OCI-LY7 (cell line): ENCODE results near the gene ZSCAN32. TPM values are rescaled to one million over a fixed set of nuclear protein-coding genes. Genes with fewer than 3 reads are reported as not detected.

Experiments used
- Bru-seq: library from RNA; stranded (reverse); fragments of 400-500 nt; gene quantifications from one replicate; lab custom pipeline; 2021; lab: Mats Ljungman, UMichigan
- BruChase-seq, 2 experiments: library from RNA; stranded (reverse); fragments of 400-500 nt; gene quantifications; one replicate each; lab custom pipeline; 2021; lab: Mats Ljungman, UMichigan
- BruUV-seq: library from RNA; stranded (reverse); fragments of 400-500 nt; replicated peaks from 2 replicates; lab custom pipeline; 2021; lab: Mats Ljungman, UMichigan
- CTCF ChIA-PET: fragments of 300-600 bp; sonication (Branson Sonifier 250); formaldehyde crosslinking; loops from one replicate; lab custom pipeline; 2022; ENCODE audit warnings: antibody characterized with exemption; ENCODE audit not compliant: unreplicated experiment; lab: Charles Lee
- POLR2A ChIA-PET: fragments of 300-600 bp; sonication (Branson Sonifier 250); formaldehyde crosslinking; loops from one replicate; lab custom pipeline; 2022; ENCODE audit warnings: antibody characterized with exemption; lab: Charles Lee
- DNase-seq: peaks from one replicate; pipeline ENCODE4 v3.0.0-alpha.2; 2015; ENCODE audit warnings: low spot score
- H2AFZ ChIP-seq: fragments of 200-600 bp; sonication (generic), shearing (Covaris generic); 2 replicates; pipeline ENCODE4 v1.6.1; 2014; ENCODE audit warnings: mild to moderate bottlenecking, antibody characterized with exemption, low read length, moderate library complexity
- H3K27ac ChIP-seq: fragments of 200-600 bp; sonication (generic); 2 replicates; pipeline ENCODE4 v1.5.1; 2014; ENCODE audit warnings: mixed run types, low read depth, mild to moderate bottlenecking, moderate library complexity, low read length, inconsistent platforms; ENCODE audit not compliant: poor library complexity, severe bottlenecking
- H3K36me3 ChIP-seq: fragments of 200-600 bp; sonication (generic); 2 replicates; pipeline ENCODE4 v1.6.1; 2014; ENCODE audit warnings: mild to moderate bottlenecking, antibody characterized with exemption, low read length, moderate library complexity, mixed read lengths; ENCODE audit not compliant: insufficient read depth
- H3K4me1 ChIP-seq: fragments of 200-600 bp; sonication (generic); 2 replicates; pipeline ENCODE4 v1.5.1; 2014; ENCODE audit warnings: mild to moderate bottlenecking, low read length; ENCODE audit not compliant: insufficient read depth, poor library complexity, severe bottlenecking
- H3K4me2 ChIP-seq: fragments of 200-600 bp; sonication (generic); 2 replicates; pipeline ENCODE4 v1.6.1; 2014; ENCODE audit warnings: mild to moderate bottlenecking, low read length
- H3K4me3 ChIP-seq: fragments of 200-600 bp; sonication (generic); 2 replicates; pipeline ENCODE4 v1.5.1; 2014; ENCODE audit warnings: mild to moderate bottlenecking, low read depth, low read length; ENCODE audit not compliant: poor library complexity, severe bottlenecking
- H3K79me2 ChIP-seq: fragments of 200-600 bp; sonication (generic); 2 replicates; pipeline ENCODE4 v1.6.1; 2016; ENCODE audit warnings: low read depth, mild to moderate bottlenecking, low read length, moderate library complexity, mixed read lengths; ENCODE audit not compliant: insufficient read depth
- H3K9me2 ChIP-seq: fragments of 200-600 bp; sonication (generic); 2 replicates; pipeline ENCODE4 v1.6.1; 2016; ENCODE audit warnings: mild to moderate bottlenecking, low read length, mixed read lengths; ENCODE audit not compliant: insufficient read depth
- H3K9me3 ChIP-seq: fragments of 200-600 bp; sonication (generic); 2 replicates; pipeline ENCODE4 v1.6.1; 2014; ENCODE audit warnings: mild to moderate bottlenecking, mixed run types, low read length, mixed read lengths
- H4K20me1 ChIP-seq: fragments of 200-600 bp; sonication (generic); 2 replicates; pipeline ENCODE4 v1.6.1; 2014; ENCODE audit warnings: mild to moderate bottlenecking, antibody characterized with exemption, low read length, moderate library complexity, mixed read lengths; ENCODE audit not compliant: insufficient read depth
- EZH2phosphoT487 ChIP-seq: fragments of 200-600 bp; sonication (generic); IDR thresholded peaks from 2 replicates; pipeline ENCODE4 v1.6.1; 2018; ENCODE audit warnings: low read depth, borderline replicate concordance, mild to moderate bottlenecking, mixed run types, antibody characterized with exemption, low read length, moderate library complexity, mixed read lengths
- intact Hi-C: fragments of 100-400 bp; cut with micrococcal nuclease; formaldehyde crosslinking; loops from one replicate; pipeline ENCODE4 v1.10.0; 2022; ENCODE audit not compliant: unreplicated experiment
- long read RNA-seq: library from polyadenylated mRNA; stranded (forward); transcript quantifications from one replicate; pipeline ENCODE4 v2.0.0, GENCODE V29; 2022
- total RNA-seq, 2 experiments: library from RNA; depleted of rRNA in 1 of 2; stranded (reverse); fragments of >200 nt in 1 of 2; shearing (Covaris generic) in 1 of 2; gene quantifications; 2 replicates each; pipeline ENCODE4 v1.2.3, GENCODE V29; 2014 to 2022
- TF ChIP-seq, protein P1 (sequence below): fragments of 200-600 bp; sonication (generic); conservative IDR thresholded peaks from 2 replicates; pipeline ENCODE4 v1.5.1; 2014; ENCODE audit warnings: mild to moderate bottlenecking, antibody characterized with exemption, low read length, moderate library complexity, mixed read lengths

Gene ZSCAN32
- total RNA-seq (2014; rRNA removed; shearing (Covaris generic)) (19.4 and 22.5 TPM in 2 replicates), total RNA-seq (2022) (17.0 and 22.9 TPM in 2 replicates), Bru-seq, nascent RNA (percentile 68 among the genes with signal in this experiment), BruChase-seq, experiment 1, labeled RNA remaining after a 6-hour chase (percentile 75 among the genes with signal in this experiment), BruChase-seq, experiment 2, labeled RNA remaining after a 2-hour chase (percentile 73 among the genes with signal in this experiment)
- long read RNA-seq, transcript ZSCAN32-202 (7 exons, 3,173 nt): major isoform, 7 of 42 reads
- long read RNA-seq, partial matches to known transcripts: 12 of 42 reads
- long read RNA-seq, other reads (novel, unspliced or antisense): 20 of 42 reads

DNA sequence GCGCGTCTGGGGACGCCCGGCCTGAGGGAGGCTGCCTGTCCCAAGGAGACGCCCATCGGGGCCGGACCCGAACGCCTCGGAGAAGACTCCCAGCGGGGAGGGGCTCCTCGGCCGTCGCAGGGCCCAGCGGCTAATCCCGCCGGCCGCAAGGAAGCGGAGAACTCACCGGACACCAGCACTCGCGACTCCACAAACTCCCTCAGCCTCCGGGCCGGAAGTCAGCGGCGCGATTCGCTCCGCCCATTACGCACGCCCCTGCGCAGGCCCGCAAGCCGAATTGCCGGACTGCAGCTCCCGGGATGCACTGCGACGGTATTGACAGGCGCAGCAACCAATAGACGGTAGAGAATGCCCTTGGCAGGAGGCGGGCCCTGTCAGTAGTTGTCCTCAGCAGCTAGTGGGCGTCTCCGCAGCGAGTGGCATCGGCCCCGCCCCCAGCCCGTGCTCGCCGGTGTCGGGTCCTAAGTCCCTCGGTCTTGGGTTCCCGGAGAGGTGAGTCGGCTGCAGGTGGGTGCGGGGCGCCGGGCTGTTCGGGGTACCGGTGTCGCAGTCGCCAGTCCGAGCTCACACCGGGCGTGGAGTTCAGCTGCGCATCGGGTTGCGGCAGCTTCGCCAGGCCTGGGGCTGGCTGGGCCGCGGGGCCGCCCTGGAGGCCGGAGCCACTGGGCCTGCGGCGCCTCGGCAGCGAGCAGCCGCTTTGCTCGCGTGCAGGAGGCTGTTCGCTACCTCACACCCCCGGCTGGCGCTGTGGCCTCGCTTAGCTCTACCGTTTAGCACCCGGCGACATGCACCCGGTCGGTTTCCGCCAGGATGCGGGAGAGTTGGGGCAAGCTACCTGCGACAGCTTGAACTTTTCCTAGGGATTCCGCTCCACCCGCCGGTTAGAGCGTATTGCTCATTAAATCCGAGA lies at the start of gene ZSCAN32, which contains the start of gene ZNF174:
TSS of gene ZSCAN32 (minus strand) at position 226 of the 910 bp plus-strand sequence. CDS start 3,447 bp downstream, outside the sequence.
TSS of gene ZNF174 (plus strand) at position 437 of the 910 bp plus-strand sequence. CDS start 790 bp downstream, outside the sequence.
- no TSS peak for BruUV-seq
- peak within 1 kb of the TSS; percentile 97 for H3K4me2 ChIP-seq
- peaks cover 56% of the 10 kb centered on the region for H3K79me2 ChIP-seq
- intact Hi-C loops: loop anchor here (1.0 to 5.0 kb wide), 4 partner anchors 52 to 119 kb away; partner anchors contain the start of gene CLUAP1
- peak within 1 kb of the TSS; percentile 76 for H3K4me3 ChIP-seq
- ChIA-PET CTCF (no interaction called here), POLR2A (interaction anchor here (0.9 to 2.0 kb wide), 5 partner anchors 8 to 134 kb away, joined by 3 to 5 read pairs (median 3); partner anchors contain the start of gene ZNF263)
- peaks cover 36% of the 10 kb centered on the region for H3K4me1 ChIP-seq
- peak within 1 kb of the TSS; percentile 58 for H3K27ac ChIP-seq
- H4K20me1 ChIP-seq: no peaks in the 10 kb centered on the region
- peak; percentile 100 for DNase-seq
- H3K9me3 ChIP-seq: no peaks in the 10 kb centered on the region
- no peaks in the 10 kb centered on the region for H3K9me2 ChIP-seq
- TF ChIP-seq, protein P1, sequence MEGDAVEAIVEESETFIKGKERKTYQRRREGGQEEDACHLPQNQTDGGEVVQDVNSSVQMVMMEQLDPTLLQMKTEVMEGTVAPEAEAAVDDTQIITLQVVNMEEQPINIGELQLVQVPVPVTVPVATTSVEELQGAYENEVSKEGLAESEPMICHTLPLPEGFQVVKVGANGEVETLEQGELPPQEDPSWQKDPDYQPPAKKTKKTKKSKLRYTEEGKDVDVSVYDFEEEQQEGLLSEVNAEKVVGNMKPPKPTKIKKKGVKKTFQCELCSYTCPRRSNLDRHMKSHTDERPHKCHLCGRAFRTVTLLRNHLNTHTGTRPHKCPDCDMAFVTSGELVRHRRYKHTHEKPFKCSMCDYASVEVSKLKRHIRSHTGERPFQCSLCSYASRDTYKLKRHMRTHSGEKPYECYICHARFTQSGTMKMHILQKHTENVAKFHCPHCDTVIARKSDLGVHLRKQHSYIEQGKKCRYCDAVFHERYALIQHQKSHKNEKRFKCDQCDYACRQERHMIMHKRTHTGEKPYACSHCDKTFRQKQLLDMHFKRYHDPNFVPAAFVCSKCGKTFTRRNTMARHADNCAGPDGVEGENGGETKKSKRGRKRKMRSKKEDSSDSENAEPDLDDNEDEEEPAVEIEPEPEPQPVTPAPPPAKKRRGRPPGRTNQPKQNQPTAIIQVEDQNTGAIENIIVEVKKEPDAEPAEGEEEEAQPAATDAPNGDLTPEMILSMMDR: peak; percentile 31; the same call in 1 of the 2 replicates
- TF ChIP-seq EZH2phosphoT487: no peak
- peak within 1 kb of the TSS; percentile 53 for H2AFZ ChIP-seq
- H3K36me3 ChIP-seq: peaks cover 59% of the 10 kb centered on the region

DNA sequence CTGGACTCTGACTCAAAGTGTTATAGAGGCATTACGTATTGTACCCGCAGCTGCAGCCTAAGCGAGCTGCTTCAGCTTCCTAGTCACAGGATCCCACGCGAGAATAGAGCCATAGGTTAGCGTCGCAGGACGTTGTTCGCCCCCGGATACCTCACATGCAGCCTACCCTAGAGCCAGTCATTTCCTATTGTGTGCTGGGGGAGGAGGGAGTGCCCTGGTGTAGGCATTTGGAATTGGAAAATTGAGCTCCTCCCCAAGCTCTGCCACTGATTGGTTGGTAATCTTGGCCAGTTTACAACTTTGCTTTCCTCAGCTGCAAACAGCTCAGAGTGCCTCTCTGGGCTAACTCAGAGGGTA lies 43.2 kb upstream of the ZSCAN32 start:
- peak overlapping the region; percentile 47; the same call in 1 of the 2 replicates for H2AFZ ChIP-seq
- BruUV-seq: TSS peak; percentile 92
- no peaks in the 10 kb centered on the region for H3K9me2 ChIP-seq
- peak overlapping the region; percentile 41 for H3K27ac ChIP-seq
- intact Hi-C loops: no loop called here
- peak overlapping the region; percentile 76 for H3K4me3 ChIP-seq
- peaks cover 8% of the 10 kb centered on the region for H3K4me1 ChIP-seq
- H3K9me3 ChIP-seq: no peaks in the 10 kb centered on the region
- no peak for TF ChIP-seq EZH2phosphoT487
- TF ChIP-seq, protein P1: no peak
- ChIA-PET POLR2A (interaction anchor here (0.6 to 1.6 kb wide), 4 partner anchors 13 to 967 kb away, joined by 3 to 4 read pairs (median 4); no protein-coding TSS in a partner anchor), CTCF (no interaction called here)
- peak overlapping the region; percentile 59 for H3K4me2 ChIP-seq
- peaks cover 33% of the 10 kb centered on the region for H3K36me3 ChIP-seq
- H4K20me1 ChIP-seq: no peaks in the 10 kb centered on the region
- peak; percentile 51 for DNase-seq
- H3K79me2 ChIP-seq: peaks cover 25% of the 10 kb centered on the region
